GM12892 (cell line): ENCODE measurements around the gene MYOM3.

Experiments
- DNase-seq: peaks from one replicate; pipeline ENCODE4 v3.0.0; 2011; ENCODE audit not compliant: insufficient read length
- FAIRE-seq: peaks from 2 replicates; lab custom pipeline; 2011; peaks lifted over from hg19 to GRCh38; lab: Jason Lieb, UNC
- POLR2A ChIP-seq: IDR thresholded peaks from 2 replicates; pipeline ENCODE4 v1.6.1; 2011; ENCODE audit warnings: low read depth, low read length, control low read depth
- POLR2AphosphoS5 ChIP-seq: IDR thresholded peaks from 2 replicates; pipeline ENCODE4 v1.6.1; 2011; ENCODE audit warnings: low read depth, low read length, control low read depth
- TAF1 ChIP-seq: IDR thresholded peaks from 2 replicates; pipeline ENCODE4 v1.6.1; 2011; ENCODE audit warnings: low read depth, mild to moderate bottlenecking, control low read depth, low read length, borderline replicate concordance

Gene MYOM3

DNA sequence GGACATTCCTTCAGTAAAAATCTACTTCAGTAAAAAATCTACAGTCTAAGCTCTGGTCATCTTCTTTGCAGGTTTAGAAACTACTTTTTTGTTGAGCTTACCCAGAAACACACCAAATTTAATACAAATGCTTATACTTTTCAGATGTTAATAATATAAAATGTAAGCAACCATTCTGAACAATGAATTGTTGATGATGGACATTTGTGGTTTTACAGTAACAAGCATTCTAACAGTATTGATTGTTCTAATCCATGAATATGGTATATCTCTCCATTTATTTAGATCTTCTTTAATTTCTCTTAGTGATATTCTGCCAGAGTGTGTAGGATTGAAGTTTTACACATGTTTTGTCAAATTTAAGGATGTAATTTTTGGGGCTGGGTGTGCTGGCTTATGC is 104.9 kb downstream of the MYOM3 start:
- TF ChIP-seq POLR2AphosphoS5 (no peak), POLR2A (no peak), TAF1 (no peak)
- DNase-seq: no peak
- FAIRE-seq: no peak
